SK-N-MC (cell line): ENCODE measurements around the gene NEXN.
A peak's percentile ranks its signal among the peaks of the same experiment; 100 is the strongest.

Source experiments
- DNase-seq: peaks from one replicate; pipeline ENCODE4 v3.0.0-alpha.2; 2011; ENCODE audit warnings: low read depth, low spot score
- H3K27ac ChIP-seq: fragments of 200-600 bp; sonication (generic); 2 replicates; pipeline ENCODE4 v1.5.1; 2016; ENCODE audit warnings: mixed run types
- H3K36me3 ChIP-seq: fragments of 200-600 bp; sonication (generic); 2 replicates; pipeline ENCODE4 v1.6.1; 2017; ENCODE audit warnings: antibody characterized with exemption, low read length, mixed read lengths; ENCODE audit not compliant: insufficient read depth
- H3K4me3 ChIP-seq: fragments of 200-600 bp; sonication (generic); 2 replicates; pipeline ENCODE4 v1.5.1; 2016
- H3K9ac ChIP-seq: fragments of 200-600 bp; sonication (generic); 2 replicates; pipeline ENCODE4 v1.8.0; 2017; ENCODE audit warnings: mixed run types, mixed read lengths; ENCODE audit not compliant: insufficient read length
- H3K9me3 ChIP-seq: fragments of 200-600 bp; sonication (generic); 2 replicates; pipeline ENCODE4 v1.6.1; 2017; ENCODE audit warnings: low read depth, mild to moderate bottlenecking, antibody characterized with exemption, low read length, moderate library complexity, mixed read lengths
- EZH2 ChIP-seq: fragments of 200-600 bp; sonication (generic); IDR thresholded peaks from one replicate; pipeline ENCODE4 v1.6.1; 2017; ENCODE audit warnings: antibody characterized with exemption
- FOXP2 ChIP-seq: optimal IDR thresholded peaks from 2 replicates; pipeline ENCODE3; 2011; ENCODE audit warnings: mild to moderate bottlenecking, moderate library complexity; ENCODE audit not compliant: insufficient read depth; ENCODE audit errors: extremely low read length, control extremely low read depth
- POLR2AphosphoS5 ChIP-seq: IDR thresholded peaks from 2 replicates; pipeline ENCODE4 v1.6.1; 2012; ENCODE audit warnings: mild to moderate bottlenecking, low read depth, low read length, borderline replicate concordance

Gene NEXN

GRCh38 chr1:77859248-77859647, 29.2 kb upstream of the NEXN start:
- Histone ChIP-seq H3K9me3 (no peaks in the 10 kb centered on the region), H3K27ac (no peak overlapping the region), H3K36me3 (no peaks in the 10 kb centered on the region), H3K4me3 (no peak overlapping the region), H3K9ac (no peak overlapping the region)
- TF ChIP-seq POLR2AphosphoS5 (no peak), EZH2 (no peak)
- DNase-seq, result no peak

- H3K36me3 ChIP-seq, result no peaks in the 10 kb centered on the region; the same call in 1 of the 2 replicates
- H3K9ac ChIP-seq, result no peak overlapping the region
- no peaks in the 10 kb centered on the region for H3K9me3 ChIP-seq
- H3K27ac ChIP-seq, result no peak overlapping the region
- TF ChIP-seq POLR2AphosphoS5 (no peak), EZH2 (no peak), FOXP2 (no peak)
- no peak overlapping the region for H3K4me3 ChIP-seq
- no peak for DNase-seq
These were observed 22.1 kb upstream of the NEXN start for GRCh38 chr1:77866296-77866695.

- Histone ChIP-seq H3K9ac (no peak overlapping the region), H3K36me3 (no peaks in the 10 kb centered on the region), H3K4me3 (no peak overlapping the region), H3K27ac (no peak overlapping the region), H3K9me3 (no peaks in the 10 kb centered on the region)
- TF ChIP-seq FOXP2 (no peak), POLR2AphosphoS5 (no peak), EZH2 (no peak)
- DNase-seq, result no peak
These were observed 15.8 kb upstream of the NEXN start for GRCh38 chr1:77872645-77873044.

GRCh38 chr1:77873461-77873860, 15.0 kb upstream of the NEXN start:
- H3K9ac ChIP-seq, result no peak overlapping the region
- H3K9me3 ChIP-seq, result no peaks in the 10 kb centered on the region
- TF ChIP-seq FOXP2 (no peak), EZH2 (no peak), POLR2AphosphoS5 (no peak)

GRCh38 chr1:77874804-77875445, 13.5 kb upstream of the NEXN start:
- TF ChIP-seq FOXP2 (no peak), EZH2 (no peak), POLR2AphosphoS5 (no peak)
- no peak overlapping the region for H3K4me3 ChIP-seq
- peak; percentile 28 for DNase-seq
- no peak overlapping the region; the same call in 1 of the 2 replicates for H3K27ac ChIP-seq
- no peaks in the 10 kb centered on the region for H3K36me3 ChIP-seq
- H3K9ac ChIP-seq, result no peak overlapping the region
- no peaks in the 10 kb centered on the region for H3K9me3 ChIP-seq

More at GRCh38 chr1:77873461-77873860, 15.0 kb upstream of the NEXN start:
- Histone ChIP-seq H3K36me3 (no peaks in the 10 kb centered on the region), H3K4me3 (no peak overlapping the region), H3K27ac (no peak overlapping the region)
- no peak for DNase-seq

GRCh38 chr1:77876884-77877283, 11.5 kb upstream of the NEXN start:
- H3K9ac ChIP-seq, result no peak overlapping the region
- H3K27ac ChIP-seq, result no peak overlapping the region
- no peak for DNase-seq
- H3K9me3 ChIP-seq, result no peaks in the 10 kb centered on the region
- TF ChIP-seq FOXP2 (no peak), POLR2AphosphoS5 (no peak), EZH2 (no peak)
- H3K4me3 ChIP-seq, result no peak overlapping the region
- no peaks in the 10 kb centered on the region for H3K36me3 ChIP-seq

GRCh38 chr1:77881061-77881460, 7.4 kb upstream of the NEXN start:
- TF ChIP-seq FOXP2 (no peak), POLR2AphosphoS5 (no peak), EZH2 (no peak)
- no peak overlapping the region for H3K9ac ChIP-seq
- H3K27ac ChIP-seq, result no peak overlapping the region
- no peak overlapping the region for H3K4me3 ChIP-seq
- H3K9me3 ChIP-seq, result no peaks in the 10 kb centered on the region
- no peaks in the 10 kb centered on the region for H3K36me3 ChIP-seq
- DNase-seq, result no peak

GRCh38 chr1:77882411-77882810, 6.0 kb upstream of the NEXN start:
- H3K9me3 ChIP-seq, result no peaks in the 10 kb centered on the region
- H3K4me3 ChIP-seq, result no peak overlapping the region
- H3K27ac ChIP-seq, result no peak overlapping the region
- no peak for DNase-seq
- TF ChIP-seq FOXP2 (no peak), EZH2 (no peak), POLR2AphosphoS5 (no peak)
- H3K36me3 ChIP-seq, result no peaks in the 10 kb centered on the region
- no peak overlapping the region for H3K9ac ChIP-seq

- no peaks in the 10 kb centered on the region for H3K9me3 ChIP-seq
- DNase-seq, result no peak
- no peaks in the 10 kb centered on the region for H3K36me3 ChIP-seq
- H3K27ac ChIP-seq, result no peak overlapping the region
- peak overlapping the region; percentile 79 for H3K9ac ChIP-seq
- peak overlapping the region; percentile 93 for H3K4me3 ChIP-seq
- TF ChIP-seq FOXP2, result no peak
- no peak for TF ChIP-seq EZH2
- no peak for TF ChIP-seq POLR2AphosphoS5
These were observed 588 bp downstream of the NEXN start for GRCh38 chr1:77888781-77889642.
